Naive thymus-derived CD8-positive, alpha-beta T cell (primary cell): ENCODE measurements around the gene SPDYE2B. TPM values are rescaled to one million over a fixed set of nuclear protein-coding genes. Genes with fewer than 3 reads are reported as not detected.
"Not testable (repeated sequence)": the region's sequence is repeated elsewhere in the genome, so short reads cannot be mapped to it uniquely, and the experiment has no call there.

Experiments used
- ATAC-seq, 2 donors: fragments of 150-1000 bp; cut with Tn5 transposase in 1 of 2; sonication (Bioruptor Pico), chemical (Tn5 transposase) in 1 of 2; 1 replicate in 1 of 2; 2 replicates in 1 of 2; pipeline ENCODE4 v1.10.0; 2021; ENCODE audit warnings: mild to moderate bottlenecking in 2 of 2, moderate library complexity in 2 of 2
- POLR2A ChIA-PET: fragments of 350-600 bp; sonication (Branson Sonifier 250); formaldehyde crosslinking; loops from one replicate; lab custom pipeline; 2021; ENCODE audit warnings: antibody characterized with exemption; lab: Charles Lee
- DNase-seq, 10 donors: peaks; one replicate each; pipeline versions ENCODE4 v3.0.0 to v3.0.0-alpha.2; 2020 to 2022
- H3K27ac Mint-ChIP-seq, 10 donors: one replicate each; pipeline ENCODE4 v1.8.0; 2020 to 2022; ENCODE audit warnings: mild to moderate bottlenecking in 10 of 10, mixed read lengths in 10 of 10, moderate library complexity in 4 of 10, inconsistent platforms in 1 of 10
- H3K27me3 Mint-ChIP-seq, 5 donors: one replicate each; pipeline ENCODE4 v1.8.0; 2021 to 2022; ENCODE audit warnings: mixed read lengths in 5 of 5
- H3K36me3 Mint-ChIP-seq, 3 donors: one replicate each; pipeline ENCODE4 v1.8.0; 2020 to 2022; ENCODE audit warnings: mixed read lengths in 3 of 3, mild to moderate bottlenecking in 2 of 3, inconsistent platforms in 1 of 3
- H3K4me1 Mint-ChIP-seq, 4 donors: one replicate each; pipeline ENCODE4 v1.8.0; 2021 to 2022; ENCODE audit warnings: mixed read lengths in 4 of 4
- H3K4me3 Mint-ChIP-seq, 10 donors: one replicate each; pipeline ENCODE4 v1.8.0; 2020 to 2022; ENCODE audit warnings: mild to moderate bottlenecking in 10 of 10, mixed read lengths in 10 of 10, moderate library complexity in 6 of 10, inconsistent platforms in 1 of 10
- H3K9me3 Mint-ChIP-seq, 9 donors: one replicate each; pipeline ENCODE4 v1.8.0; 2020 to 2022; ENCODE audit warnings: mixed read lengths in 9 of 9, mild to moderate bottlenecking in 3 of 9, inconsistent platforms in 1 of 9, moderate library complexity in 1 of 9
- polyA plus RNA-seq, 3 donors: library from polyadenylated mRNA; unstranded; fragments of 300-500 nt; fragmentation: Illumina TruSeq; gene quantifications; one replicate each; pipeline ENCODE4 v1.2.3, GENCODE V29; 2021
- total RNA-seq, 8 experiments: library from RNA in 2 of 8; stranded (reverse) in 2 of 8; gene quantifications; one replicate each; pipeline ENCODE4 v1.2.3 and lab custom pipeline; 2021 to 2026

The SPDYE2B gene
- total and polyA plus RNA-seq, 5 experiments from 2014 or later, result 0.22 TPM; not detected in 4

- H3K4me1 Mint-ChIP-seq, H3K4me3 Mint-ChIP-seq, POLR2A ChIA-PET, ATAC-seq, H3K27ac Mint-ChIP-seq, DNase-seq, H3K9me3 Mint-ChIP-seq, H3K36me3 Mint-ChIP-seq: not testable (repeated sequence)
- peaks cover 4 to 14% (median 7%) of the 10 kb centered on the region in 5 donors for H3K27me3 Mint-ChIP-seq
Measured at GRCh38 chr7:102696009-102696408, 45.9 kb downstream of the SPDYE2B start.

GRCh38 chr7:102697642-102698512 lies 47.8 kb downstream of the SPDYE2B start:
- POLR2A ChIA-PET, H3K4me1 Mint-ChIP-seq, H3K36me3 Mint-ChIP-seq, DNase-seq, ATAC-seq, H3K4me3 Mint-ChIP-seq, H3K9me3 Mint-ChIP-seq: not testable (repeated sequence)
- Mint-ChIP-seq H3K27me3 (peaks cover 4 to 14% (median 7%) of the 10 kb centered on the region in 5 donors), H3K27ac (peak overlapping the region in 1 of 10 donors; percentile 33)

- ATAC-seq, H3K36me3 Mint-ChIP-seq, H3K27ac Mint-ChIP-seq, H3K9me3 Mint-ChIP-seq, H3K4me3 Mint-ChIP-seq, POLR2A ChIA-PET, H3K4me1 Mint-ChIP-seq, DNase-seq: not testable (repeated sequence)
- peaks cover 4 to 14% (median 7%) of the 10 kb centered on the region in 5 donors for H3K27me3 Mint-ChIP-seq
Measured at GRCh38 chr7:102698962-102699750, 49.0 kb downstream of the SPDYE2B start.

Other genes starting within 250 kb of the SPDYE2B start
- 10 to 100 TPM; 29.1 to 33.6 TPM for gene ORAI2, start 216.7 kb upstream of the SPDYE2B start, total RNA-seq
- gene ORAI2, start 216.7 kb upstream of the SPDYE2B start, polyA plus RNA-seq, result 10 to 100 TPM; 35.9 to 54.4 (median 37.2) TPM
- gene ALKBH4, start 185.5 kb upstream of the SPDYE2B start, total RNA-seq, result 10 to 100 TPM in 1 of 2 experiments, 1 to 10 TPM in 1; 9.9 to 12.9 TPM
- gene ALKBH4, start 185.5 kb upstream of the SPDYE2B start, polyA plus RNA-seq, result 10 to 100 TPM; 14.8 to 17.3 (median 16.4) TPM
- 10 to 100 TPM; 21.6 to 23.6 TPM for gene LRWD1, start 185.3 kb upstream of the SPDYE2B start, total RNA-seq
- 10 to 100 TPM in 2 of 3 donors, 1 to 10 TPM in 1; 7.2 to 14.5 (median 11.4) TPM for gene LRWD1, start 185.3 kb upstream of the SPDYE2B start, polyA plus RNA-seq
- 10 to 100 TPM; 44.3 to 44.4 TPM for gene POLR2J, start 171.4 kb upstream of the SPDYE2B start, total RNA-seq
- gene POLR2J, start 171.4 kb upstream of the SPDYE2B start, polyA plus RNA-seq, result 100 to 1,000 TPM in 2 of 3 donors, 10 to 100 TPM in 1; 65.6 to 112 (median 103) TPM
- 10 to 100 TPM; 31.9 to 35.0 TPM for gene RASA4B, start 132.5 kb upstream of the SPDYE2B start, total RNA-seq
- 10 to 100 TPM in 1 of 3 donors, 1 to 10 TPM in 2; 7.8 to 15.7 (median 8.7) TPM for gene RASA4B, start 132.5 kb upstream of the SPDYE2B start, polyA plus RNA-seq
- 10 to 100 TPM; 53.0 to 53.6 TPM for gene UPK3BL2, start 106.6 kb upstream of the SPDYE2B start, total RNA-seq
- 1 to 10 TPM in 2 of 3 donors, under 1 TPM in 1; 0.44 to 3.0 (median 1.1) TPM for gene UPK3BL2, start 106.6 kb upstream of the SPDYE2B start, polyA plus RNA-seq
- 1 to 10 TPM in 1 of 2 experiments, under 1 TPM in 1; 0.41 to 1.0 TPM for gene SPDYE2, start 99.1 kb upstream of the SPDYE2B start, total RNA-seq
- gene SPDYE2, start 99.1 kb upstream of the SPDYE2B start, polyA plus RNA-seq, result under 1 TPM; 0.22 to 0.58 (median 0.37) TPM
- 100 to 1,000 TPM; 104 to 119 TPM for gene POLR2J3, start 77.7 kb upstream of the SPDYE2B start, total RNA-seq
- gene POLR2J3, start 77.7 kb upstream of the SPDYE2B start, polyA plus RNA-seq, result 10 to 100 TPM; 27.7 to 48.4 (median 34.6) TPM
- gene RASA4, start 33.6 kb upstream of the SPDYE2B start, total RNA-seq, result 10 to 100 TPM; 60.9 to 65.1 TPM
- gene RASA4, start 33.6 kb upstream of the SPDYE2B start, polyA plus RNA-seq, result 10 to 100 TPM; 14.2 to 32.6 (median 23.4) TPM
- 10 to 100 TPM; 72.8 to 77.3 TPM for gene UPK3BL1, start 7.5 kb upstream of the SPDYE2B start, total RNA-seq
- 10 to 100 TPM; 22.4 to 32.6 (median 31.2) TPM for gene UPK3BL1, start 7.5 kb upstream of the SPDYE2B start, polyA plus RNA-seq
- 10 to 100 TPM; 32.3 to 39.5 TPM for gene POLR2J2, start 21.3 kb downstream of the SPDYE2B start, total RNA-seq
- gene POLR2J2, start 21.3 kb downstream of the SPDYE2B start, polyA plus RNA-seq, result 1 to 10 TPM; 3.0 to 3.7 (median 3.3) TPM
- 10 to 100 TPM in 1 of 2 experiments, 1 to 10 TPM in 1; 9.1 to 11.6 TPM for gene FAM185A, start 98.7 kb downstream of the SPDYE2B start, total RNA-seq
- 1 to 10 TPM; 6.2 to 7.1 (median 6.3) TPM for gene FAM185A, start 98.7 kb downstream of the SPDYE2B start, polyA plus RNA-seq